ENCODE measurements around the gene RBM39.
"Not testable (repeated sequence)": the region's sequence is repeated elsewhere in the genome, so short reads cannot be mapped to it uniquely, and the experiment has no call there.

Gene RBM39

DNA sequence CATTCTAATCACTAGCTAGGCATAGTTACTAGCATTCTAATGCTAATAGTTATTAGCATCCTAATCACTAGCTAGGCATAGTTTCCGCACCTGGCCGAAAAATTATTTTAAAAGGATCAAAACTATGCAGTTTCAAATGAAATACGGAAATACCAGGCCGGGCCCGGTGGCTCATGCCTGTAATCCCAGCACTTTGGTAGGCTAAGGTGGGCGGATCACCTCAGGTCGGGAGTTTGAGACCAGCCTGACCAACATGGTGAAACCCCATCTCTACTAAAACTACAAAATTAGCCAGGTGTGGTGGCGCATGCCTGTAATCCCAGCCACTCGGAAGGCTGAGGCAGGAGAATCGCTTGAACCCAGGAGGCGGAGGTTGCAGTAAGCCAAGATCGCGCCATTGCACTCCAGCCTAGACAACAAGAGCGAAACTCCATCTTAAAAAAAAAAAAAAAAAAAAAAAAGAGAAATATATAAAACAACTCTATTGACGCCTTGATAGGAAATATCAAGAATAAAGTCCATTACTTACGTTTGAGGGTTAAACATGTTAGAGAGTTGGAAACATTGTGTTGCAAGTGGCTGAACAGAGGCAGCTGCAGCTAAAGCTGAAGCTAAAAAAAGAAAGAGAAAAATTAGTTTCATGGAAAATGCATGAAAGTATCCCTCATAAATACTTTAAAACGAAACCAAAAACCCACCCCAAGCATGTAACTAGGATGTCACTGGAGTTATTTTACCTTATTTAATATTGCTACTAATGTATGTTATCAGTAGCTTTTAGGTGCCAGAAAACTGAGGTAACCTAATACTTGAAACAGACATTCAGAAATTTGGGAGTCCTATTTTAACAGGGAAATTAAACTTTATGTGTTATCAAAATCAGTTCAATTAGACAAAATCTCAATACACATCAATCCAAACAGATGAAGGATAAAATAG, 35.2 kb downstream of the RBM39 start:
- DNase-seq (ENCODE audit: low read depth) = not testable (repeated sequence)

DNA sequence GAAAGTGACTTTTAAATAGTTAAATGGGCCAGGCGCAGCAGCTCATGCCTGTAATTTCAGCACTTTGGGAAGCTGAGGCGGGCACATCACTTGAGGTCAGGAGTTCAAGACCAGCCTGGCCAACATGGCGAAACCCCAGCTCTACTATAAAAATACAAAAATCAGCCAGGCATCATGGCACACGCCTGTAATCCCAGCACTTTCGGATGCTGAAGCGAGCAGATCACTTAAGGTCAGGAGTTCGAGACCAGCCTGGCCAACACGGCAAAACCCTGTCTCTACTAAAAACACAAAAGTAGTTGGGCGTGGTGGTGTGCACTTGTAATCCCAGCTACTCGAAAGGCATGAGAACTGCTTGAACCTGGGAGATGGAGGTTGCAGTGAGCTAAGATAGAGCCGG, 36.2 kb downstream of the RBM39 start:
- DNase-seq (ENCODE audit: low read depth) = not testable (repeated sequence)

DNA sequence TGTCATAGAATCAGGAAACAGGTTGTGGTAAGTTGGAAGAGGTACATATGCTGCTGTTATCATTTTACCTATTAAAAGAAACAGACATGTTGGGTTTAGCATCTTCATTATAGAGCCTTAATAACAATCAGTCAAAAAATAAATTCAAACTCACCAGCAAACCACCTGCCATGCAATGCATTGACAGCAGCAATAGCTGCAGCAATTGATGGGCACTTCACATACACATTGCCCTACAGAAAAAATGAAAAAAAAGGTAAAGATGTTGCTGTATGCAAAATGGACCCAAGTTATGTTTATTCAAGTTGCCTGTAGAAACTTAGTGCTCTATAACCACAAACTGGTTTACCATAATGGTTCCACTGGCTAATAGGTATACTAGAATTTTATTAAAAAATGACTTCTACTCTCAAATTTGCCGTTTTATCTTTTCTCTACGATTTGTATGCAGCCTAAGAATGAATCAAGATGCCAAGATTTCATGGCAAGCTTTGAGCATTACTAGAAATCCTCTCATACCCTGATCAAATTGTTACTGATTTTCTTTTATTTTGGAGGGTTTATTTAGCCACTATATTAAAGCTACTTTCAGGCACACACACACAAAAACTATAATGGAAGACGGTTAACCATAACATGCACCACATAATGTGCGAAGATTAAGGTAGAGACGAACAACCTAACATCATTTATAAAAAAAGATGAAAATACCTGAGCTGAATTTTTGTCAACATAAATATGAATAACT, 37.4 kb downstream of the RBM39 start:
- no peak for DNase-seq (ENCODE audit: low read depth)

DNA sequence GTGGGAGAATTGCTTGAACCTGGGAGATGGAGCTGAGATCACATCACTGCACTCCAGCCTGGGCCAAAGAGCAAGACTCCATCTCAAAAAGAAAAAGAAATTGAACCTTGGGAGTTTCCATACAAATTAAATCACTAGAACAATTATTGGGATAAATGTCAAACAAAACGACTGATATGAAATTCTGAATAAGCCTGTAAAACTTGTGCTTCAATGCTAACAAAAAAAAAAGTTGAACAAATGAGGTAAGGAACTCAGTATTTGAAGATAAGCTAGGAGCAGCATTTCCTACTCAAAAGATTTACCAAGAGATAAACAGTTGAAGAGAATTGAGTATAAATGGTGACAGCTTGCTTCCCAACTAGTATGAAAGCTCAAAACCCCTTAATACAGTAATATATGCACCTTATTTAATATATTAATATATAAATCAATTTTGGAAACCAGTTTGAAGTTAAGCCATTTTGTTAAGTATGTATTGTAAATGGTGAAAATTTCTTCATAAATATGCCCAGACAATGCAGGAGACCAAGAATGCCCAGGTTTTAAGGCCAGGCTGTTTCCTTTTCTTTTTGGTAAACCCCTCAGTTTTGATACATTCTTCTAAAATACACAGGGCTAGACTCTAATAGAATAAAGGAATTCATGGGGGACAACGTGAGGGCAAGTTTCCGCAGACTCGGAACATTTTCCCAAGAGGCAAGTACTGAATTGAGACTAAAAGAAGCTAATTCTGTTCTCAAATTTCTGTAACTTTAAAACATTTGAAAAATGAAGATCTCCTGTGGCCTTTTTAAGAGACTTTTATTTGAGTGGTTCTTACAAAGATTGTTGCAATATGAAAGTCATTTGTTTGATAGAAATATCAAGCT, 39.0 kb downstream of the RBM39 start:
- DNase-seq (ENCODE audit: low read depth) = no peak

DNA sequence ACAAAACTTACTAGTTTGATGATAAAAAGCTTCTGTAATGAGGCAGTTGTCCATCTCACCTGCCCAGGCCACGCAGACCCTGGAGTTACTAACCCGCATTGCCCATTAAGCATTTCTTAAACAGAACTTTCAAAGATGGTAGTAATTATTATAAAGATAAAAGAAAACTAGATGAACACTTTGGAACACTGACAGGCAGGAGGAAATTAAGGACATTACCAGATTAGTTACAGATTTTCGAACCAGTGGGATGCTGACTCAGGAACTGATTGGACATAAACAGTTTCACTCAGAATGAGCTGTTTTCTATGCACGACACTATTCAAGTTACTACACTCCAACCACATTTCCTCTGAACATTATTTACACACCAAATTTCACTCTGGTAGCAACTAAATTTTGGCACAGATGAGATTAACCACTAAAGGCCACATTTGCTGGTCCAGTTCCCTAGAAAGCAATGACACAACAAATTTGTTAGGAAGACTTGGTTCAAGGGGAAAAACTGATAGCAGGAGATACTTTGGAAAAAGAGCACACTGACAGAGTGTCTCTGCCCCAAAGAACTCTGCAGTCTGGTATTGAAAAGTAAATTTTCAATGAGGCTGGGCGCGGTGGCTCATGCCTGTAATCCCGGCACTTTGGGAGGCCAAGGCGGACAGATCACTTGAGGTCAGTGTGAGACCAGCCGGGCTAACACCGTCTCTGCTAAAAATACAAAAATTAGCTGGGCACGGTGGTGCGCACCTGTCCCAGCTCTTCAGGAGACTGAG, 39.8 kb downstream of the RBM39 start:
- DNase-seq (ENCODE audit: low read depth) = peak; percentile 77

DNA sequence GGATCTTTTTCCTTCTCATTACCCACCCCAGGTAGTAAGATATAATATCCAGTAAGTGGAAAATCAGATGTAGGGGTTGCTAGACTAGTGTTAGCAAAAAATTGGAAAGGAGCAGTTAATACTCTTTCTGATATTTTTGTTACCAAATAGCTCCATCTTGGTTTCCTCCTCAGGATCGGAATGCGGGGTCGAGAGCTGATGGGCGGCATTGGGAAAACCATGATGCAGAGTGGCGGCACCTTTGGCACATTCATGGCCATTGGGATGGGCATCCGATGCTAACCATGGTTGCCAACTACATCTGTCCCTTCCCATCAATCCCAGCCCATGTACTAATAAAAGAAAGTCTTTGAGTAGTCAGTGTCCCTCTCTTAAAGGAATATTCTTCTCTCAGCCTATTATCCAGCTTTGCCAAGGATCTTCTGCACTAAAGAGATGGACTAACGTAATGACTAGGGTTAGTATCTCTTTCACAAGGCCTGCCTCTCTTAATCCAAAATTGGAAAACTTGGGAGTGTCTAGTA, 41.4 kb downstream of the RBM39 start:
- no peak for DNase-seq (ENCODE audit: low read depth)

DNA sequence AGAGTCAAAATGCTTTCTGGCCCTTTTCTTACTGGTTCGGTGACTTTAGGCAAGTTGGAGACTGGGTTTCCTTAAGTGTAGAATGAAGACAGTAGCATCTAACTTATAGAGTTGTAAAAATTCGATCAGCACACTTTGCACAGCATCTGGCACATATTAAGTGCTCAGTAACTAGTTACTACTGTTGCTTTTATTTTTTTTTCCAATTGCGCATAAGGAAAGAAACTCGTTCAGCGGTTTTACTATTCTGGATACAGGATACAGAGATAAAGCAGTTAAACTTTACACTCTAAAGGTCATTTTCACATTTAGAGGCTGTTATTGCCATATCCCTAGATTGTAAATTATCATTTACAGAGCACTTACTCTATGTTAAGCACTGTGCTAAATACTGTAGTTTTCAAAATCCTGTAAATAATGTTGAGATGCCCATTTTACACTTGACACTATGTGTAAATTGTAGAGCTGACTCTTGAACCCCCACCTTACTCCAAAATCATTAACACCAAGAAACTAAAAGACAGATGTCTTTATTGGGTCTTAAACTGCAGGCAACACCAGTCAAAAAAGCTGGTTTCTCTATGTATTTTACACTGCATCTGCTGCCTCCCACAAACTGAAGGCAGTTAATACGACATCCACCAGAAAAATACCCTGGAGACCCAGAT, 42.0 kb downstream of the RBM39 start:
- DNase-seq (ENCODE audit: low read depth) = no peak

DNA sequence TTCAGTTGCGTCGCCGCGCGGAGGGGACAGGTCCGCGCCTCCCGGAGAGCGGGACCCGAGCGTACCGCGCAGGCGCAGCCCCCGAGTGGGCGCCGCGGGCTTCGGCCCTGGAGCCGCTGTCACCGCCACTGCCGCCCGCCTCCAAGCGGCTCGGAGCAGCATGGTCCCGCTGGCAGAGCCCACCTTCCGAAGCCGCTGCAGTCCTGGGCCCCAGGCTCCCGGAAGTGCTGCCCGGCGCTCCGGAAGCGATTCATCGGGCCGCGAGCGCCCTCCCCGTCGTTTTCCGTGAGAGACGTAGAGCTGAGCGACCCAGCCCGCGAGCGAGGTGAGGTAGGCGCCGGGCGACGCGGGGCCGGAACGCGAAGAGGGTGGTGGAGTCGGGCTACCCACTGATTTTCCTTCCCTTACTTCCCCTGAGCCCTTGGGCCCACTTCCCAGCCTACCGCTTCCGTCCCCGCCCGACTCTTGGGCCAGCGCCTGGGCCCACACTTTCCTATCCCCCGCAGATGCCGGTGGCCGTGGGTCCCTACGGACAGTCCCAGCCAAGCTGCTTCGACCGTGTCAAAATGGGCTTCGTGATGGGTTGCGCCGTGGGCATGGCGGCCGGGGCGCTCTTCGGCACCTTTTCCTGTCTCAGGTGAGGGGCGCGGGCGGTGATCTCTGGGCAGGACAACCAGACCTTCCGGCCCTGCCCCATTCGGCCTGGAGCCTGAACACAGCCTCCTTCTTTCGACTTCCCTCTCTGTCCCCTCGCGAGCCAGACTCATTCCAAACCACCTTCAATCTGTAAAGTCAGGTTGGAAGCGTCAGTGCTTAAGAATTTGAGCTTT, 42.7 kb downstream of the RBM39 start, which contains the start of the genes NFS1 and ROMO1:
TSS of gene NFS1 (minus strand) at position 226 of the 830 bp plus-strand sequence. CDS start at position 162, 64 bp downstream.
TSS of gene ROMO1 (plus strand) at position 279 of the 830 bp plus-strand sequence. CDS start at position 507, 228 bp downstream.
- no peak for DNase-seq (ENCODE audit: low read depth)

DNA sequence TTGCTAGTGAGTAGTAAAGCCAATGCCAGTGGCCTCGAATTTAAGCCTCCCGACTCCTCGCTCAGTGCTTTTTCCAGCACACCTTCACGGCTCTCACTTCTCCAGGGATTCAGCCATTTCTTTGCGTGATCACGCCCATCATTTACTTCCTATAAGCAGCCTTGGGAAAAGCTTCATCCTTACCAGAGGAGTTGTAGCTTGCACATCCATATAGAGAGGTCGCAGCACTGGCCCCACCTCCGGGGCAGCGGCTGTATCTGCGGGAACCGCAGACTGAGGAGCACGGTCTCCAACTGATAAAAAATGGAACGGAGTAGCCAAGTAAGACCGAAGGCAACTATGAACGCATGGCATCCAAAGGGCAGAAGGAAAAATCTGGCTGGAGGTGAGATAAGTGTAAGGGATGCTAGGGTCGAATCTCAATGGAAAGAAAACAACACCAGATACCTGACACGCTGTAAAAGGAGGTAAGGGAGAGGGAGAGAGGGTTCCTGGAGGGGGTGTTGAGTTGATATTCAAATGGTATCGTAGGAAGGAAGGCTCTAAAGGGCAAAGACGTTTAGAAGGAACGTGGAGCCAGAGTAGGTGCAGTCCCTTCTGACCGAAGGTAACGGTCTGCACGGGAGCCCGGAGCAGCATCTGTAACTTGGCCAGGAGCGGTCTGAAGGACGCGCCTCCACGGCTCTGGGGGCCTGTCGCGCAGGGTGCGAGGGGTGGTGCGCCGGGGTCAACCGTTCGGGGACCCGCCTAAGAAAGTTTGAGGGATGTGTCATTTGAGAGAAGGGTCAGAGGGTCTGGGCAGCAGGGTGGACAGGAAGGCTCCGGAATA, 43.5 kb downstream of the RBM39 start:
- no peak for DNase-seq (ENCODE audit: low read depth)

DNA sequence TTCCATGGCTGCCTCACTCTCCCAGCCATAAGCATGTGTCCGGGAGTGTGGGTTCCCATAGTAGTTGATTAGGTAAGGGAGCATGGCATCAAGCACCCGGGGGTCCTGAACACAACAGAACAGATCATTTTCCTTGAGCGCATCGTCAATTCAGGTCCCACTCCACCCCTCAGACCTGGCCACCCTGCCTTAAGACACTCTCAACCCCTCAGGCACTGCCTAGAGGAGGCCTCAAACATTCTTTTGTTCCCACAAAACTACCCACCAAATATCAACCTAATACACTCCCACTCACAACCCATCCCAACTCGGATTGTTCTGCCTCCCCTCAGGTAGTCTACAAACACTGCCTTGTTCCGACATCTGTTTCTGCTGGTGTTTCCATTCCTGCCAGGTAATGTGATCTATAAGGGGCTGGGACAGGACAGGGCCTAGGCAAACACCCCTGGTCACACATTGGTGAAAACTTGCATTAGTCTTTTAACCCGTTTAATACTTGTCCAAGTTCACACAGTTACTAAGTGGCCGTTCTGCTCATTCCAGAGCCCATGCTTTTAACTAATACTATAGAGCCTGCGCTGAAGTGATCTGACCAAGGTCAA, 44.3 kb downstream of the RBM39 start:
- no peak for DNase-seq (ENCODE audit: low read depth)

DNA sequence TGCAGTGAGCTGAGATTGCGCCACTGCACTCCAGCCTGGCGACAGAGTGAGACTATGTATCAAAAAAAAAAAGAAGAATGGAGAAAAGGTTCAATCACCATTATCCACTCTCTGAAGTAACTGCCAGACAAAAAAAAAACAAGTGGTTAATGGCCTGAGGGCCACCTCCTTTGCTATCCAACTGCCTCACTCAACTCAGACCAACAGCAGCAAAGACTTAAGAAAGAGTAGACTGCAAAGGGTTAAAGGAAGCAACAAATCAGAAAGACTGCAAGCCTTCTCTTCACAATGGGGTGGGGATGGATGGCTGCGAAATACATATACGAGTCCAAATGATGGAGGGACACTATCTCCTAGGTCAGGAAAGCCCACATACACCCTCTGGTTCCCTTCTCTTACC, 46.1 kb downstream of the RBM39 start:
- DNase-seq (ENCODE audit: low read depth) = no peak

DNA sequence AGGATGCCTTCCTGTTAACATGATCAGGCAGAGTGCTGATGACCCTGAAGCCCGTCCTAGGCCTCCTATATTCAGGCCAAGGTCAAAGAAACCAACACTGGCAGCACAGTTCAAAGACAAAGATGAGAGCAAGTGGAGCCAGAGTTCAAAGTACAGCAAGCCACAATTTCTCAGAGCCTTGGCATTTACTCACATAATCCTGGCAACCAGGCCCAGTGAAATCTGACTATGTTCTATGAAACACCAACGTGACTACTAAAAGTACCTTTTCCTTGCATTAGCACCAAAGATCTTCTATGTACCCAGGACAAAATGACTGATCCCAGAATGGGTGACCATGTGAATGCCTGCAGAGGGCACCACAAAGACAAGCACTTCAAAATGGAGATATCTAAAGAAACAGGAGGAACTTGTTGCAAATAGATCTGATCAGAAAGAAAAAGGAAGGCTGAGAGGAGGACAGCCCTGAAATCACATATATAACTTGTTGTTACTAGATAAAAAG, 46.8 kb downstream of the RBM39 start:
- no peak for DNase-seq (ENCODE audit: low read depth)

DNA sequence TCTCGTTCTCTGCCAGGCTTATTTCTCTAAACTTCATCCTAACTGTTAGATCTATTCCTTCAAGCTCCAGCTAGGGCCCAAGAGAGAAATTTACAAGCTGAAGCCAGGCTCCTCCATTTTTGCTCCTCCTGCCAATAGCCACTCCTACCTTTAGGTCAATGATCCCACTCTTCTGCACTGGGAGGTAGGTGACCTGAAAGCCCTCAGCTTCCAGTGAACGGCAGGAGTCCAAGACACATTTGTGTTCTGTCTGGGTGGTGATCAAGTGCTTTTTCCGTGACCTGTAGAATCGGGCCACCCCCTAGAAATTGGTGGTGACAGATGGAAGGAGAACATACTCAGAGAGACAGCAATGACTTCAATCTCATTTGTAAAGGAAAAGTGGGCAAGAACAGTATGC, 51.8 kb downstream of the RBM39 start:
- no peak for DNase-seq (ENCODE audit: low read depth)

DNA sequence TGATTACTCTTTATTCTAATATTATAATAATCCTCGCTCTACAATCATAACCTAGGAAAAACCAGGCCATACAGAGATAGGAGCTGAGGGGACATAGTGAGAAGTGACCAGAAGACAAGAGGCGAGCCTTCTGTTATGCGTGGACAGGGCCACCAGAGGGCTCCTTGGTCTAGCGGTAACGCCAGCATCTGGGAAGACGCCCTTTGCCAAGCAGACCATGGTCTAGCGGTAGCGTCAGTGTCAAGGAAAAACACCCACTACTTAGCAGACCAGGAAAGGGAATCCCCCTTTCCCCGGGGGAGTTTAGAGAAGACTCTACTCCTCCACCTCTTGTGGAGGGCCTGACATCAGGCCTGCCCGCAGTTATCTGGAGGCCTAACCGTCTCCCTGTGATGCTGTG, 55.2 kb downstream of the RBM39 start:
- DNase-seq (ENCODE audit: low read depth) = not testable (repeated sequence)

DNA sequence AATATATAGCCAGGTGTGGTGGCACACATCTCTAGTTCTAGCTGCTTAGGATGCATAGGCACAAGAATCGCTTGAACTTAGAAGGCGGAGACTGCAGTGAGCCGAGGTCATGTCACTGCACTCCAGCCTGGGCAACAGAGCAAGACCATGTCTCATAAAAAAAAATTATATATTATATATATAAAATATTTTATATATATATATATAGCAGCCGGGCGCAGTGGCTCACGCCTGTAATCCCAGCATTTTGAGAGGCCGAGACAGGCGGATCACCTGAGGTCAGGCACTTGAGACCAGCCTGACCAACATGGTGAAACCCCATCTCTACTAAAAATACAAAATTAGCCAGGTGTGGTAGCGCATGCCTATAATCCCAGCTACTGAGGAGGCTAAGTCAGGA, 56.7 kb downstream of the RBM39 start:
- DNase-seq (ENCODE audit: low read depth) = not testable (repeated sequence)

DNA sequence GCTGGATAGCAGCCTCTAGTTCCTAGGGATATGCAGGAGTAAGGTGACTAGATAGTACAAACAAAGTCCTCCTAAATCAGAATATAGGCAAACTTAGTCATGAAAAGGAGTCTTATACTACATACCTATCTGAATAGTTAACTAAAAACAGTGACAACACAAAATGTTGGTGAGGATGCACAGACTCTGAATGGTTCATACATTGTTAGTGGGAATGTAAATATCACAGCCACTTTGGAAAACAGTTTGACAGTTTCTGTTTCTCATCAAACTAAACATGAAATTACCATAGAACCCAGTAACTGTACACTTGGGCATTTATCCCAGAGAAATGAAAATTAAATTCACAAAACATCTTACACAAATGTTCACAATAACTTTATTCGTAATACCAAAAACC, 60.1 kb downstream of the RBM39 start:
- no peak for DNase-seq (ENCODE audit: low read depth)

DNA sequence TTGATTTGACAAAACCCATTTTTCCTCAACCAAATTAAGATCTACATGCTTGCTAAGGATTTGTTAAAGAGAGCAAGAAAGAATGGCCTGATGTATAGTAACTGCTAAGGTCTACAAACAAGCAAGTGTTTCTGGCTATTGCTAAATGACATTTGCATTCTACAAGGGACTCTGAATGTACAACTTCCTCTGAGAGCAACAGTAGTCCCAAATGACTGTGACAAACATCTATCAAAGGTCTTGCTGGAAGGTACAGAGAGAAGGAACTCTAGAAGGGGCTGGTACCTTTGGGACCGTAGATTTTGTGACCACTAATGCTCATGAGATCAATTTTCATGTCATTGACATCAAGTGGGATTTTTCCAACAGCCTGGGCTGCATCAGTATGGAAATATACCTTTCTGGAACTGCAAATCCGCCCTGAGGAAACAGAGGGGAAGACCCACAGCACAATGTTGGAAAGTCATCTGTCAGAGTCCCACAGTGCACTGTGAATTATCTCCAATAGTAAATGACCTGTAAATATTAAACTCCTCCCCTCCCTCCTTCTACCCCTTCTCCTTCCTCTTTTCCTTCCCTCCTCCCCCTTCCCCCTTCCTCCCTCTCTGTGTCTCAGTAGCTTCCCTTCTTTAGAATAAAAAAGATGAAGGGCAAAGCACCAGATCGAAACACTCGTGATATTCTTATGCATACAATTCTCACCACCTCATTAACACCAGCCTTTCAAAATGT, 61.4 kb downstream of the RBM39 start:
- no peak for DNase-seq (ENCODE audit: low read depth)

All from GM04503 (cell line).